ENCODE data around the gene INPP5B. TPM values are rescaled to one million over a fixed set of nuclear protein-coding genes. Genes with fewer than 3 reads are reported as not detected.

INPP5B gene
- total and polyA plus RNA-seq, 2 experiments from 2014 or later = 6.9 to 29.1 TPM

DNA sequence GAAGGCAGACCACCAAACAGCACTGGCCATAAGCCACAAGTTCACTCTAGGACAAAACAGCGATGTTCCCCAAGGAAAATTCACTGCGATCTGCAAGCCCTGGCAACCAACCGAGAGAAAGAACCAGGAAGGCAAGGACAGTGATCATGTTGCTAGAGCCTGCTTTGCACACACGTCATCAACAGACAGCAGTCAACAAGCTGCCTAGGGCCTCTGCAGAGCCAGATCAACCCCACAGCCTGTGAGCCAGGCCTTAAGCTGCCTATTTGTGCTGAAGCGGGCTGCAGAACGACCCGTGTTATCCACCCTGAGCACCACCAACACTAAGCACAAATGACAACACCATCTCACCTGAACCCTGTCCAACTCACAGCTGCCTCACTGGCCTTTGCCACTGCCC lies 132.6 kb downstream of the INPP5B start (continued):
- TF ChIP-seq ZNF462 (CRISPR knock-in tag; IDR thresholded peaks at IDR 0.05) (no peak), ZNF114 (CRISPR knock-in tag; IDR thresholded peaks at IDR 0.05) (no peak)

GRCh38 chr1:37813529-37814145 lies 133.2 kb downstream of the INPP5B start:
- H3K27me3 ChIP-seq (ENCODE audit: insufficient read depth) = no peaks in the 10 kb centered on the region
- DNase-seq (ENCODE audit: low spot score) = no peak
- peaks cover 16% of the 10 kb centered on the region for H3K27me3 Mint-ChIP-seq (ENCODE audit: insufficient read depth, low read depth, poor library complexity)
- H3K9me2 ChIP-seq (ENCODE audit: insufficient read depth) = no peaks in the 10 kb centered on the region
- H3K4me2 ChIP-seq = no peak overlapping the region
- H3K36me3 Mint-ChIP-seq (ENCODE audit: low read depth) = peaks cover 16% of the 10 kb centered on the region
- peaks cover 8% of the 10 kb centered on the region for H3K36me3 ChIP-seq (ENCODE audit: insufficient read depth)
- peaks cover 2% of the 10 kb centered on the region; the same call in 1 of the 2 replicates for H3F3A ChIP-seq (replicated peaks; ENCODE audit: low read depth)
- H4K20me1 ChIP-seq (replicated peaks; ENCODE audit: insufficient read depth) = peaks cover 10% of the 10 kb centered on the region
- H3K4me3 Mint-ChIP-seq = no peak overlapping the region
- H3K4me3 ChIP-seq = no peak overlapping the region
- H2AFZ ChIP-seq = no peak overlapping the region
- H3K9me3 Mint-ChIP-seq = no peaks in the 10 kb centered on the region
- no peak overlapping the region; the same call in 1 of the 2 replicates for H3K27ac Mint-ChIP-seq
- no peak for ATAC-seq
- H3K4me1 ChIP-seq (ENCODE audit: insufficient read depth) = peaks cover 6% of the 10 kb centered on the region; the same call in 1 of the 2 replicates
- no peak overlapping the region for H3K27ac ChIP-seq (ENCODE audit: low read depth)
- H3K79me2 ChIP-seq (replicated peaks; ENCODE audit: insufficient read depth) = peaks cover 13% of the 10 kb centered on the region; the same call in 1 of the 2 replicates
- H3K4me1 Mint-ChIP-seq = peaks cover 19% of the 10 kb centered on the region; the same call in 2 of the 3 replicates
- TF ChIP-seq REST (IDR thresholded peaks at IDR 0.05; ENCODE audit: unreplicated experiment) (no peak), EZH2phosphoT487 (IDR thresholded peaks at IDR 0.05; ENCODE audit: unreplicated experiment) (no peak), CTCF (conservative IDR thresholded peaks at IDR 0.05; ENCODE audit: low read depth in 2 of 2) (no peak), NANOG (IDR thresholded peaks at IDR 0.05; ENCODE audit: borderline replicate concordance) (no peak), JUNB (IDR thresholded peaks at IDR 0.05; ENCODE audit: unreplicated experiment) (no peak), STAT1 (IDR thresholded peaks at IDR 0.05; ENCODE audit: unreplicated experiment) (no peak)
